Pancreas (tissue), 10 donors: Measurements from ENCODE around the gene CDKAL1. TPM values are rescaled to one million over a fixed set of nuclear protein-coding genes. Genes with fewer than 3 reads are reported as not detected.

Experiments
- ATAC-seq, 4 donors: fragments of 200-7000 bp; cut with Tn5 transposase; one replicate each; pipeline versions ENCODE4 v1.8.0 to v1.9.1; 2020; ENCODE audit warnings: mild to moderate bottlenecking in 4 of 4, moderate library complexity in 4 of 4
- DNase-seq, 6 donors: peaks; one replicate each; pipeline ENCODE4 v3.0.0-alpha.2; 2020
- FAIRE-seq: peaks from 2 replicates; lab custom pipeline; 2012; peaks lifted over from hg19 to GRCh38; lab: Jason Lieb, UNC
- H3K27ac ChIP-seq, 4 donors: fragments of 200-600 bp; sonication (generic); 1 replicate in 3 of 4; 2 replicates in 1 of 4; pipeline versions ENCODE4 v1.5.0 to v1.8.0; 2020
- H3K27me3 ChIP-seq, 4 donors: fragments of 200-600 bp; one replicate each; pipeline ENCODE4 v1.8.0; 2021
- H3K36me3 ChIP-seq, 3 donors: fragments of 200-600 bp; sonication (generic) in 1 of 3; one replicate each; pipeline versions ENCODE4 v1.5.0 to v1.8.0; 2020 to 2021
- H3K4me1 ChIP-seq, 3 donors: fragments of 200-600 bp; one replicate each; pipeline ENCODE4 v1.8.0; 2021
- H3K4me3 ChIP-seq, 4 donors: fragments of 200-600 bp; sonication (generic) in 2 of 4; one replicate each; pipeline versions ENCODE4 v1.5.0 to v1.8.0; 2020 to 2021
- H3K9me3 ChIP-seq, 4 donors: fragments of 200-600 bp; one replicate each; pipeline ENCODE4 v1.8.0; 2021
- CTCF ChIP-seq, 4 donors: fragments of 200-600 bp; sonication (generic) in 3 of 4; IDR thresholded peaks; one replicate each; pipeline versions ENCODE4 v1.5.0 to v1.8.0; 2021; ENCODE audit warnings: antibody characterized with exemption in 4 of 4
- WGBS, 2 donors: extraction: QIAGEN DNeasy Blood & Tissue Kit; methylation state at CpG; one replicate each; pipeline ENCODE4 v1.1.7; 2013; 5-methylcytosine and 5-hydroxymethylcytosine counted together
- intact Hi-C, 3 donors: fragments of 100-400 bp; cut with DNase I; formaldehyde crosslinking; loops; one replicate each; pipeline versions ENCODE4 v1.11.1 to v1.14.2; 2022
- polyA plus RNA-seq, 2 donors: library from polyadenylated mRNA; stranded (reverse); fragments of 200-250 nt; gene quantifications; one replicate each; pipeline ENCODE4 v1.2.3, GENCODE V29; 2013
- total RNA-seq, 6 donors: library from RNA; stranded (reverse); fragmentation: NEBNext Ultra II Directional in 4 of 6; extraction: Animal tissue kit (Norgen Biotek cat#: 25700) in 4 of 6; gene quantifications; one replicate each; pipeline versions ENCODE4 v1.2.1 to v1.2.4, GENCODE V29; 2021 to 2023
- donor health status: healthy with polysubstance abuse.
- donor health status: DM: no; HTN: no; CAD: no; lungs with moderate emphysema.
- donor health status: DM: no; HTN: no; CAD: no.
- donor health status: control.
- donor health status: control.
- donor health status: Bipolar disorder and iron deficiency.
- donor health status: DM: yes; HTN: yes; CAD: no.
- donor health status: DM: no; HTN: no; CAD: no.
- donor health status: DM: no; HTN: no; CAD: no.
- donor health status: DM: yes; HTN: yes; CAD: no.

The CDKAL1 gene
- total and polyA plus RNA-seq, 8 donors: 3.3 to 11.7 (median 8.2) TPM

GRCh38 chr6:20631549-20631924 lies 97.3 kb downstream of the CDKAL1 start:
- Histone ChIP-seq H3K27ac (no peak overlapping the region), H3K36me3 (no peaks in the 10 kb centered on the region), H3K27me3 (no peaks in the 10 kb centered on the region), H3K4me1 (peaks cover 0 to 8% (median 0%) of the 10 kb centered on the region in 3 donors), H3K9me3 (no peaks in the 10 kb centered on the region), H3K4me3 (no peak overlapping the region)
- 77 to 83% methylated on average over 2 of the region's 2 CpGs for WGBS, 2 donors
- FAIRE-seq (no peak), ATAC-seq (peak in 2 of 4 donors; percentile 24 to 30), DNase-seq (no peak)
- intact Hi-C loops: no loop called here
- no peak for TF ChIP-seq CTCF (IDR thresholded peaks at IDR 0.05)

GRCh38 chr6:20632696-20633095 lies 98.4 kb downstream of the CDKAL1 start:
- 68 to 74% methylated on average over 4 of the region's 4 CpGs for WGBS, 2 donors
- DNase-seq: no peak
- FAIRE-seq: no peak
- Histone ChIP-seq H3K27ac (no peak overlapping the region), H3K27me3 (no peaks in the 10 kb centered on the region), H3K9me3 (no peaks in the 10 kb centered on the region), H3K4me1 (peaks cover 0 to 8% (median 0%) of the 10 kb centered on the region in 3 donors), H3K36me3 (no peaks in the 10 kb centered on the region), H3K4me3 (no peak overlapping the region)
- TF ChIP-seq CTCF (IDR thresholded peaks at IDR 0.05): no peak
- intact Hi-C loops: no loop called here
- ATAC-seq: no peak

DNA sequence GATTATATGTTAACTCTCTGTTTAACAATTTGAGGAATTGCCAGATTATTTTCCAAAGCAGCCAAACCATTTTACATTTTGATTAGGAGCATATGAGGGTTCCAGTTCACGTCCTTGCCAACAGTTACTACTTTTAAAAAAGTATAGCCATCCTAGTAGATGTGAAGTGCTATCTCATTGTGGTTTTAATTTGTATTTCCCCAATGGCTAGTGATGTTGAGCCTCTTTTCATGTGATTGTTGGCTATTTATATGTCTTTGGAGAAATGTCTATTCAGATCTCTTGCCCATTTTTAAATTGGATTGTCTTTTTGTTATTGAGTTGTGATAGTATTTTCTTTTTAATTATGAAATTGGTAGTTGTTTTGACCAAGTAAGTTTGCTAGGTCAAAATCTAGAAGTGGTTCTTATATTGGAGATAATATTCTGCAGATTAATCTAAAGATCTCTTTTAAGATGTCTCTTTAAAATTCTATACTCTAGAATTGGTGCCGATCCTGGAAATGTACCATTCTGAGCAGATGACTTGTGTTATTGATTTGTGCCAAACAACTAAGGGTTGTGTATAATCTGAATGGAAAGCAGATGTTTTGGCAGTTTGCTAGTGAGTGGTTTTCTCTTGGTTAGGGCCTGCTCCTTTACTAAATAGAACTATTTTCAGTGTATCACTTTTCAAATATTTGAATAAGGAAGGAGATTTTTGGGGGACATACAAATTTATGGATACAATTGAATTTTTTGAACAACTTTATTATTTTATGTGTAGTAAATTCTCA lies 99.5 kb downstream of the CDKAL1 start:
- Histone ChIP-seq H3K27ac (no peak overlapping the region), H3K36me3 (no peaks in the 10 kb centered on the region), H3K4me3 (no peak overlapping the region), H3K27me3 (no peaks in the 10 kb centered on the region), H3K9me3 (no peaks in the 10 kb centered on the region), H3K4me1 (peaks cover 0 to 8% (median 0%) of the 10 kb centered on the region in 3 donors)
- FAIRE-seq (no peak), ATAC-seq (no peak), DNase-seq (no peak)
- WGBS, 2 donors: 26 to 68% methylated on average over 2 of the region's 2 CpGs
- intact Hi-C loops: no loop called here
- no peak for TF ChIP-seq CTCF (IDR thresholded peaks at IDR 0.05)

GRCh38 chr6:20639161-20639560 lies 104.9 kb downstream of the CDKAL1 start:
- Histone ChIP-seq H3K27ac (no peak overlapping the region), H3K27me3 (no peaks in the 10 kb centered on the region), H3K4me1 (no peaks in the 10 kb centered on the region), H3K36me3 (no peaks in the 10 kb centered on the region), H3K9me3 (no peaks in the 10 kb centered on the region), H3K4me3 (no peak overlapping the region)
- intact Hi-C loops: no loop called here
- no peak for DNase-seq
- no peak for FAIRE-seq
- WGBS, 2 donors: 72 to 90% methylated on average over 4 of the region's 4 CpGs
- ATAC-seq: no peak
- no peak for TF ChIP-seq CTCF (IDR thresholded peaks at IDR 0.05)

GRCh38 chr6:20640181-20640580 lies 105.9 kb downstream of the CDKAL1 start:
- no peak for FAIRE-seq
- 95 to 97% methylated on average over 2 of the region's 2 CpGs for WGBS, 2 donors
- H3K36me3 ChIP-seq: no peaks in the 10 kb centered on the region

More at GRCh38 chr6:20640181-20640580, 105.9 kb downstream of the CDKAL1 start:
- intact Hi-C loops: no loop called here
- H3K4me1 ChIP-seq: no peaks in the 10 kb centered on the region
- DNase-seq: no peak
- no peak overlapping the region for H3K27ac ChIP-seq
- H3K4me3 ChIP-seq: no peak overlapping the region
- H3K9me3 ChIP-seq: no peaks in the 10 kb centered on the region
- H3K27me3 ChIP-seq: no peaks in the 10 kb centered on the region
- no peak for ATAC-seq
- TF ChIP-seq CTCF (IDR thresholded peaks at IDR 0.05): no peak
